MCF 10A (cell line): ENCODE results near the gene GPSM1. TPM values are rescaled to one million over a fixed set of nuclear protein-coding genes. Genes with fewer than 3 reads are reported as not detected.

ENCODE experiments used
- BruUV-seq: library from RNA; stranded (reverse); fragments of 400-500 nt; replicated peaks from 2 replicates; lab custom pipeline; 2021; lab: Mats Ljungman, UMichigan
- CTCF ChIA-PET: fragments of 300-600 bp; sonication (Branson Sonifier 250); formaldehyde crosslinking; extraction: SDS; loops from one replicate; lab custom pipeline; 2021; ENCODE audit warnings: antibody characterized with exemption, inconsistent platforms; lab: Yijun Ruan, JAX
- POLR2A ChIA-PET: fragments of 300-600, 350-650 bp; sonication (Branson Sonifier 250); formaldehyde crosslinking; extraction: SDS; loops from one replicate; lab custom pipeline; 2020; ENCODE audit warnings: antibody characterized with exemption, inconsistent platforms; lab: Yijun Ruan, JAX
- DNase-seq: peaks from one replicate; pipeline ENCODE4 v3.0.0-alpha.2; 2018; ENCODE audit not compliant: unreplicated experiment
- H3K27ac Mint-ChIP-seq: one replicate; pipeline ENCODE4 v1.8.0; 2022; ENCODE audit warnings: mild to moderate bottlenecking, low read depth, mixed read lengths; ENCODE audit not compliant: unreplicated experiment
- H3K27me3 Mint-ChIP-seq: one replicate; pipeline ENCODE4 v1.8.0; 2022; ENCODE audit warnings: mixed read lengths; ENCODE audit not compliant: insufficient read depth, unreplicated experiment
- H3K36me3 Mint-ChIP-seq: one replicate; pipeline ENCODE4 v1.8.0; 2022; ENCODE audit warnings: mild to moderate bottlenecking, moderate library complexity, mixed read lengths; ENCODE audit not compliant: insufficient read depth, unreplicated experiment
- H3K4me1 Mint-ChIP-seq: one replicate; pipeline ENCODE4 v1.8.0; 2022; ENCODE audit warnings: mixed read lengths; ENCODE audit not compliant: insufficient read depth, unreplicated experiment
- H3K4me3 Mint-ChIP-seq: one replicate; pipeline ENCODE4 v1.8.0; 2022; ENCODE audit warnings: mild to moderate bottlenecking, moderate library complexity, mixed read lengths; ENCODE audit not compliant: unreplicated experiment
- H3K9me3 Mint-ChIP-seq: one replicate; pipeline ENCODE4 v1.8.0; 2022; ENCODE audit warnings: mixed read lengths; ENCODE audit not compliant: unreplicated experiment
- CTCF ChIP-seq: fragments of 200-600 bp; IDR thresholded peaks from one replicate; pipeline ENCODE4 v1.8.0; 2022; ENCODE audit warnings: antibody characterized with exemption, mild to moderate bottlenecking; ENCODE audit not compliant: unreplicated experiment
- intact Hi-C: fragments of 100-400 bp; cut with micrococcal nuclease; formaldehyde crosslinking; loops from 2 replicates; pipeline ENCODE4 v1.14.1; 2022
- total RNA-seq: library from RNA; stranded (reverse); gene quantifications from 2 replicates; pipeline ENCODE4 v1.2.3, GENCODE V29; 2022

The GPSM1 gene
- total RNA-seq, 1 experiment from 2014 or later = 15.5 TPM

- intact Hi-C loops = no loop called here
- H3K27ac Mint-ChIP-seq = no peak overlapping the region
- no peaks in the 10 kb centered on the region for H3K9me3 Mint-ChIP-seq
- DNase-seq = no peak
- no peak overlapping the region for H3K4me3 Mint-ChIP-seq
- H3K36me3 Mint-ChIP-seq = peaks cover 85% of the 10 kb centered on the region
- BruUV-seq = no TSS peak
- ChIA-PET CTCF (interaction anchor here (0.5 to 2.0 kb wide), 3 partner anchors 8 to 468 kb away, joined by 3 to 5 read pairs (median 3); partner anchors contain the start of gene DNLZ), POLR2A (interaction anchor here (0.6 kb wide), 2 partner anchors 18 to 175 kb away, joined by 3 read pairs; no protein-coding TSS in a partner anchor)
- no peak for TF ChIP-seq CTCF
- H3K4me1 Mint-ChIP-seq = no peaks in the 10 kb centered on the region
- H3K27me3 Mint-ChIP-seq = no peaks in the 10 kb centered on the region
Measured at GRCh38 chr9:136391737-136392537, 64.6 kb downstream of the GPSM1 start.

DNA sequence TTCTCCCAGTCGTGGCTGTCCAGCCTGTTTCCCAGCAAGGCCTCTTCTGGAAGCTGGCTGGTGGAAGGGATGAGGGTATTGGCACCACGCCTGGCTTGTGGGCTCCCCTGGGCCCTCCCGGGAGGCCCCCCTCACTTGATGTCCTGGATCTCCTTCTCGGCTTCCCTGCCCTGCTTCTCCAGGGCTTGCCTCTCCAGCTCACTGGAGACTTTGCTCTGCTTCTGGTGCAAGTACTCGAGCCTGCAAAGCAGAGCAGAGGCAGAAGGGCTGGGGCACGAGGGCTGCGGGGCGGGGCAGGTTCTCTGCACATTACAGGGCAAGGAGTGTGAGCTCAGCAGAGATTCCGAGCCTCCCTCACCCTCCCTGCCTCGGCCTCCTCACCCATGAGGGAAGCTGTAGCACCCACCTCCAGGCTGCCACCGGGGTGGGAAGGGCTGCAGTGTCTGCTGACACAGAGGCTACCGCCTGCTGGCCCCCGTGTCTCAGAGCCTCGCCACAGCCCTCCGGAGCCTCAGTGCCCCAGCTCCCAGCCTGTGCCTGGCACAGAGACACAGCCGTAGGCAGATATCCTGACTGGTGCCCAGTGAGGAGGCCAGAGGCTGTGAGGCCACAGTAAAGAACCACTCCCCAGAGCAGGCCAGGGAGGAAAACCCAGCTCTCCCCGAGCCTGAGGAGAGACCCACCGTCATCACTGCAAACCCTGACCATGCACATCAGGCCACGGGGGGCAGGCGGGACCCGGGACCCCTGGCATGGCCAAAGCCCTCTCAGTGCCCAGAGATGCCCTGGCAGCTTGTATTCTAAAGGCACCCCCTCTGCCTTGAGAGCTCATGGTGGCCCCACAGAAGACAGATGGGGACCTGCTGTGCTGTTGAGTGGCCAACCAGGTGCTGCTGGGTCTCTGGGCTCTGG is 65.5 kb downstream of the GPSM1 start:
- Mint-ChIP-seq H3K9me3 (no peaks in the 10 kb centered on the region), H3K4me1 (no peaks in the 10 kb centered on the region), H3K4me3 (no peak overlapping the region), H3K27me3 (no peaks in the 10 kb centered on the region), H3K27ac (no peak overlapping the region), H3K36me3 (peaks cover 80% of the 10 kb centered on the region)
- no TSS peak for BruUV-seq
- TF ChIP-seq CTCF = no peak
- ChIA-PET POLR2A (interaction anchor here (0.6 to 1.1 kb wide), 3 partner anchors 8 to 174 kb away, joined by 3 read pairs; no protein-coding TSS in a partner anchor), CTCF (interaction anchor here (0.6 to 1.0 kb wide), 3 partner anchors 8 to 239 kb away, joined by 3 read pairs; no protein-coding TSS in a partner anchor)
- intact Hi-C loops = no loop called here
- no peak for DNase-seq

- H3K4me3 Mint-ChIP-seq = no peak overlapping the region
- ChIA-PET POLR2A (interaction anchor here (1.1 kb wide), 2 partner anchors 8 to 22 kb away, joined by 3 read pairs; no protein-coding TSS in a partner anchor), CTCF (interaction anchor here (0.7 to 1.0 kb wide), 4 partner anchors 39 to 635 kb away, joined by 3 to 4 read pairs (median 3); partner anchors contain the start of gene ABCA2)
- no peaks in the 10 kb centered on the region for H3K9me3 Mint-ChIP-seq
- intact Hi-C loops = no loop called here
- BruUV-seq = no TSS peak
- peaks cover 73% of the 10 kb centered on the region for H3K36me3 Mint-ChIP-seq
- no peaks in the 10 kb centered on the region for H3K27me3 Mint-ChIP-seq
- DNase-seq = no peak
- no peak for TF ChIP-seq CTCF
- H3K4me1 Mint-ChIP-seq = no peaks in the 10 kb centered on the region
- H3K27ac Mint-ChIP-seq = no peak overlapping the region
Measured at GRCh38 chr9:136393531-136393930, 66.2 kb downstream of the GPSM1 start.
